ENCODE data around the gene GJA8.
"Not testable (repeated sequence)": the region's sequence is repeated elsewhere in the genome, so short reads cannot be mapped to it uniquely, and the experiment has no call there.

Gene GJA8

DNA sequence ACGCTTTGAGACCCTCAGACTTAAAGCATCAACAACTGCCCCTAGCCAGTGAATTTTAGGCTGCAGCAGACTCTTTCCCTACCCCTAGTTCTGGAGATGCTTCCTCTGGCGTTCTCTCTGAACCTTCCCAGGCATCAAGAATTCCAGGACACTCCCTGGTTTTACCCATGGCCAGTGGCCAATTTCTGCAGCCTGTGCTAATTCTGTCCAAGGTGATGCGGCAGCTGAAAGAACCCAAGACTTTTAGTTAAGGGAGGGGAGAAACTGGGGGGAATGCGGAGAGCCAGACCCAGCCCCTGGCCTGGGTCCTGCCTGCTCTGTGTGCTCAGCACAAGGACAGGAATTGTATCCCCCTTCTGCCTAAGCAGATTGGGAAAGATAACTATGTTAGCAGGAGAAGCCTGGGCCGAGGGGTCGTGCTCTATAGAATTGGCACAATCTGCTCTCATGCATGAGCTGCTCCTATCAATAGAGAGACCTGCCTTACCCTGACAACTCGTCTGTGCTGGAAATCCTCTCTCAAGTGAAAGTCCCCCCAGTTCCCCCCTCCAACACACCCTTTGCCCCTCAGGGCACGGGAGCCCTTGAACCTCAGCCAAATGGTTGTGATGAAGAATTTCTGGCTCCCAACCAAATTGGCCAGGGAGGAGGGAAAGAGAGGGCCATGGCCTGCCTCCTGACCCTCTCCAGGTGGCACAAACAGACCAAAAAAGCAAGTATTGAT lies 5.4 kb upstream of the GJA8 start:
- Histone ChIP-seq H3K4me3 (ENCODE audit: low read length) (no peak overlapping the region), H3K9ac (ENCODE audit: low read length) (no peak overlapping the region), H3K27me3 (ENCODE audit: control insufficient read depth, insufficient read depth, low read length) (no peaks in the 10 kb centered on the region), H3K4me1 (ENCODE audit: control insufficient read depth, insufficient read depth, low read length) (no peaks in the 10 kb centered on the region), H3K9me3 (ENCODE audit: control insufficient read depth, low read length) (no peaks in the 10 kb centered on the region), H3K36me3 (ENCODE audit: control insufficient read depth, insufficient read depth, low read length) (no peaks in the 10 kb centered on the region)

DNA sequence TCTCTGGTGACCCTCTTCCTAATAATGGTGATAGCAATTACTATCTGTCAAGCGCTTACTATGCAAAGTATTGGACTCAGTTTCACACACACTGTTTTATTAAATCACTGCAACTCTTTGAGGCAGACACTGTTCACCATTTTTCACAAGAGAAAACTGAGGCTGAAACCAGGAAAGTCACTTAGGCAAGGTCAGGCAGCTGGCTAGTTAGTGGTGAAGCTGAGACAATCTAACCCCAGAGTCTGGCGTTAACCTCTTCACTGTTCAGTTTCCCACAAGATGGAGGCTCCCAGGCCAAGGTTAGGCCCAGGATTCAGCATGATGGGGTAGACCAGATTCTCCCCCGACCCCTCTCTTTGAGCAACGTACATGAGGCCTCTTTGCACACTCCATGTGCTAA lies 4.8 kb upstream of the GJA8 start:
- H3K9me3 ChIP-seq (ENCODE audit: control insufficient read depth, low read length), result no peaks in the 10 kb centered on the region
- H3K4me3 ChIP-seq (ENCODE audit: low read length), result no peak overlapping the region
- no peaks in the 10 kb centered on the region for H3K27me3 ChIP-seq (ENCODE audit: control insufficient read depth, insufficient read depth, low read length)
- no peaks in the 10 kb centered on the region for H3K36me3 ChIP-seq (ENCODE audit: control insufficient read depth, insufficient read depth, low read length)
- no peaks in the 10 kb centered on the region for H3K4me1 ChIP-seq (ENCODE audit: control insufficient read depth, insufficient read depth, low read length)
- H3K9ac ChIP-seq (ENCODE audit: low read length), result no peak overlapping the region

DNA sequence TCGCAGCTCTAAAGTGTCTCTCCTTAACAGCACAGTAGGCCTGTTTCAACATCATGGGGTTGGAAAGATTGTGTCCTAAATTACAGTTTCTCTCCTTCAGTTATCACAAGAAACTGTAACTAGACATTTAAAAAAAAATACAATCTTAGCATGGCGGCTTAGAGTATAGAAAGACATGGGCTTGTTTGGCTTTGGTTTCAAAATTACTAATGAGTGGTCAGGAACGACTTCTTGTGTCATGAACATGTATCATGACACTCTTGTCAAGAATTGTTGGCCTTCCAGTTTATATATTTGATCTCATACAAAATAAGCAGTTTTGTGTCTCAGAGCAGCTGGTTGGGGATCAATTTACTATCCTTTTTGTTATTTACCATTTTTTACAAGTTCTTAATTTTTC lies 2.1 kb downstream of the GJA8 start:
- Histone ChIP-seq H3K4me3 (ENCODE audit: low read length) (no peak overlapping the region), H3K36me3 (ENCODE audit: control insufficient read depth, insufficient read depth, low read length) (no peaks in the 10 kb centered on the region), H3K9me3 (ENCODE audit: control insufficient read depth, low read length) (no peaks in the 10 kb centered on the region), H3K4me1 (ENCODE audit: control insufficient read depth, insufficient read depth, low read length) (no peaks in the 10 kb centered on the region), H3K27me3 (ENCODE audit: control insufficient read depth, insufficient read depth, low read length) (peaks cover 3% of the 10 kb centered on the region), H3K9ac (ENCODE audit: low read length) (no peak overlapping the region)

DNA sequence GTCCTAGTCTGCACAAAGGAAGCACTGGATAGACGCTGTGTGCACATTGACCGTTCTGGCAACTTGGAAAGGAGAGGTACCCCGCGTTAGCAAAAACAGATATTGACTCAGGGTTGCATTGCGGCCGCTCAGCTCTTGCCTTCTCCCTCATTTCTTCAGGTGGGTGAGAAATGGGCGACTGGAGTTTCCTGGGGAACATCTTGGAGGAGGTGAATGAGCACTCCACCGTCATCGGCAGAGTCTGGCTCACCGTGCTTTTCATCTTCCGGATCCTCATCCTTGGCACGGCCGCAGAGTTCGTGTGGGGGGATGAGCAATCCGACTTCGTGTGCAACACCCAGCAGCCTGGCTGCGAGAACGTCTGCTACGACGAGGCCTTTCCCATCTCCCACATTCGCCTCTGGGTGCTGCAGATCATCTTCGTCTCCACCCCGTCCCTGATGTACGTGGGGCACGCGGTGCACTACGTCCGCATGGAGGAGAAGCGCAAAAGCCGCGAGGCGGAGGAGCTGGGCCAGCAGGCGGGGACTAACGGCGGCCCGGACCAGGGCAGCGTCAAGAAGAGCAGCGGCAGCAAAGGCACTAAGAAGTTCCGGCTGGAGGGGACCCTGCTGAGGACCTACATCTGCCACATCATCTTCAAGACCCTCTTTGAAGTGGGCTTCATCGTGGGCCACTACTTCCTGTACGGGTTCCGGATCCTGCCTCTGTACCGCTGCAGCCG lies 5.4 kb downstream of the GJA8 start:
- H3K4me3 ChIP-seq (ENCODE audit: low read length), result no peak overlapping the region
- no peaks in the 10 kb centered on the region for H3K9me3 ChIP-seq (ENCODE audit: control insufficient read depth, low read length)
- peaks cover 3% of the 10 kb centered on the region for H3K27me3 ChIP-seq (ENCODE audit: control insufficient read depth, insufficient read depth, low read length)
- H3K9ac ChIP-seq (ENCODE audit: low read length), result no peak overlapping the region
- no peaks in the 10 kb centered on the region for H3K4me1 ChIP-seq (ENCODE audit: control insufficient read depth, insufficient read depth, low read length)
- H3K36me3 ChIP-seq (ENCODE audit: control insufficient read depth, insufficient read depth, low read length), result no peaks in the 10 kb centered on the region

DNA sequence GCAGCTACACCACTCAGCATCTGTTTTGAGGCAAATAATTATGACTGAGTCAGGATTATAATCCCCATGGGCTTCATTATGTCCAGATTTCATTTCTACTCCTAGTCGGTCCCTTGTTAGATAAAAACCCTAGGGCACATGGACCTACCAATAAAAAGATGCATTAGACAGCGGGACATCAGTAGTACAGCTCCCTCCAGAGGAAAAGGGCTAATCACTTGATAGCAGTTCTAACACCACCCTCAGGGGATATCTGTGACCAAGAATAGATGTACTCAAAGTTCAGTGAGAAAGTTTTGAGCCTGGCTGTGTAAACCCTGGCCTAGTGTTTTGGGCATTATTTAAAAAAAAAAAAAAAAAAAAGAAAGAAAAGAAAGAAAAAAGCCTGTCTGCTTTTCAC lies 10.0 kb downstream of the GJA8 start:
- no peaks in the 10 kb centered on the region for H3K27me3 ChIP-seq (ENCODE audit: control insufficient read depth, insufficient read depth, low read length)
- no peaks in the 10 kb centered on the region for H3K4me1 ChIP-seq (ENCODE audit: control insufficient read depth, insufficient read depth, low read length)
- no peak overlapping the region for H3K4me3 ChIP-seq (ENCODE audit: low read length)
- no peaks in the 10 kb centered on the region for H3K36me3 ChIP-seq (ENCODE audit: control insufficient read depth, insufficient read depth, low read length)
- no peak overlapping the region for H3K9ac ChIP-seq (ENCODE audit: low read length)
- H3K9me3 ChIP-seq (ENCODE audit: control insufficient read depth, low read length), result no peaks in the 10 kb centered on the region

DNA sequence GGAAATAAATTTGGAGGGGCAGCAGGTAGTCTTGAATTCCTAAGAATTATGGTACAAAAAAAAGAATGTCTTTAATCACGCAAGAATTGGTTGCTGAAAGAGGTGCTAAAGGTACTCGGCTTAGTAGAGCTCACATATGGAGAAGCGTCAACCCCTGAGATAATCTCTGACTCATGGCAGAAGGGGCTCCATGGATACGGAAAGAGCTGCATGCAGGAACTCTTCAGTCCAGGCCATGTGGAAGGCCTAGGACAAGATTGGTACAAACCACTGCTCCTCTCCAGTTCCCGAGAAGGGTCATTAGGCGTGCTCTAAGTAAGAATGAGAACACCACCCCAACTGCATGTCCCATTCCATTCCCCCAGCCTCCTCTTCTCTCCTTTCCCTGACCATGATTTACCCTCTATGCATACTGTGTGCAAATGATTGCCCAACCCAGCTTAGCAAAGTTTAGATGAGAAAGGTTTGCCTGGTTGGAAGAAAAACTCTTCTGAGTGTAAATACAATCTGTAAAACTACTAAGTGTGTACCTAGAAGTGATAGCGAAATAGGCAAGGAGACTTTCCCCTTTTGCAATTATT lies 10.9 kb downstream of the GJA8 start:
- Histone ChIP-seq H3K36me3 (ENCODE audit: control insufficient read depth, insufficient read depth, low read length) (no peaks in the 10 kb centered on the region), H3K4me3 (ENCODE audit: low read length) (no peak overlapping the region), H3K4me1 (ENCODE audit: control insufficient read depth, insufficient read depth, low read length) (no peaks in the 10 kb centered on the region), H3K9me3 (ENCODE audit: control insufficient read depth, low read length) (no peaks in the 10 kb centered on the region), H3K9ac (ENCODE audit: low read length) (no peak overlapping the region), H3K27me3 (ENCODE audit: control insufficient read depth, insufficient read depth, low read length) (no peaks in the 10 kb centered on the region)

DNA sequence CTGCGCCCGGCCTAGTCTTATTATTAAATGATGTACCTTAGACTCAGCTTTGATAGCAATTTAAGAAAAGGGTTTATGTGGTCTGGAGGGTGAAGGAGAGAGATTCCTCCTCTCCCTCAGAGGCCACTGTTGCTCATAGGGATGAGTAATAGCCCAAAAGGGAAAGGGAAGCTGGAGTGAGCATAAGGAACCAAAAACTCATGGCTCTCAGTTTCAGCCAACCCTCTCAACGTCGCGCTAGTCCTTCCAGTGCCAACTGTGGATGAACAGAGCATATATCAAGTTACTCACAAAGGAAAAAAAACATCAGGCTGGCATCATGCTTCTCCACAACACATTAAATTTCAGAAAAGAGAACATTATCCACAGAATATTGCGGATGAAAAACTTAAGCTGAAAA lies 17.3 kb downstream of the GJA8 start:
- H3K4me1 ChIP-seq (ENCODE audit: control insufficient read depth, insufficient read depth, low read length), result no peaks in the 10 kb centered on the region
- no peaks in the 10 kb centered on the region for H3K36me3 ChIP-seq (ENCODE audit: control insufficient read depth, insufficient read depth, low read length)
- H3K9ac ChIP-seq (ENCODE audit: low read length), result no peak overlapping the region
- H3K9me3 ChIP-seq (ENCODE audit: control insufficient read depth, low read length), result no peaks in the 10 kb centered on the region
- no peak overlapping the region for H3K4me3 ChIP-seq (ENCODE audit: low read length)
- no peaks in the 10 kb centered on the region for H3K27me3 ChIP-seq (ENCODE audit: control insufficient read depth, insufficient read depth, low read length)

DNA sequence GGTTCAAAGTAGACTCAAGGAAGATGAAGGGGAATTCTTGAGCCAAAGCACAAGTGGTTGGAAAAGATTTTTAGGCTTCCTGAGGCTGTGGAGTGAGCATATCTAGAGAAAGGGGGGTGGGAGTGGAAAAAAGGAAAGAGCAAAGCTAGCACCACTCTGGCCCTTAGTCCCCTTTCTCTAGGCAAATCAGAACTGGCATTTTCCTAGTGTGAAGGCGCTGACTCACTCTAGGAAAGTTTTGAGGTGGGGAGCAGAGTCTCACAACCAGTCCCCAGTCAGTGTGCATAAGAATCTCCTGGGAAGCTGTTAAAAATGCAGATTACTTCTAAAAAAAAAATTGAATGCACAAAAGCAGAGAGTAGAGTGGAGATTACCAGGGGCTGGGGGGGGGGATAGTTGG lies 22.2 kb downstream of the GJA8 start:
- Histone ChIP-seq H3K27me3 (ENCODE audit: control insufficient read depth, insufficient read depth, low read length) (no peaks in the 10 kb centered on the region), H3K4me3 (ENCODE audit: low read length) (no peak overlapping the region), H3K9me3 (ENCODE audit: control insufficient read depth, low read length) (no peaks in the 10 kb centered on the region), H3K36me3 (ENCODE audit: control insufficient read depth, insufficient read depth, low read length) (no peaks in the 10 kb centered on the region), H3K4me1 (ENCODE audit: control insufficient read depth, insufficient read depth, low read length) (no peaks in the 10 kb centered on the region), H3K9ac (ENCODE audit: low read length) (no peak overlapping the region)

DNA sequence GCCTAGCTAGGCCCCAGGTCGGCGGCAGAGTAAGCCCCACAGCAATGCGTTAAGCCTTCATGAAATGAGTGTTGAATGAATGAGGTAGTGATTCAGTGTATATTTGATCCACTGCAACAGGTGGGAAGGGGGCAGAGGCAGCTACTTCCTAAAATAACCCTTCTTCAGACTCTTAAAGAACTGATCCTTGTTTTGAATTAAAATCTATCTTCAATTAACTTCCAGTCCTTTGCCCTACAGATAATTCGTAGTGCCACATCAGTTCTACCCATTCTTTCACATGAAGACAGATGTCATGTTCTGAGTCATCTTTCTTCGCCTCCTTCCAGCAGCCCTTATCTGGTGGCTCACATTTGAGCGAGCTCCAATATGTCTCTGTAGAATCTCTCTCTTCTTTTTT lies 24.6 kb downstream of the GJA8 start:
- H3K4me3 ChIP-seq (ENCODE audit: low read length); H3K27me3 ChIP-seq (ENCODE audit: control insufficient read depth, insufficient read depth, low read length); H3K4me1 ChIP-seq (ENCODE audit: control insufficient read depth, insufficient read depth, low read length); H3K9ac ChIP-seq (ENCODE audit: low read length); H3K36me3 ChIP-seq (ENCODE audit: control insufficient read depth, insufficient read depth, low read length); H3K9me3 ChIP-seq (ENCODE audit: control insufficient read depth, low read length): not testable (repeated sequence)

DNA sequence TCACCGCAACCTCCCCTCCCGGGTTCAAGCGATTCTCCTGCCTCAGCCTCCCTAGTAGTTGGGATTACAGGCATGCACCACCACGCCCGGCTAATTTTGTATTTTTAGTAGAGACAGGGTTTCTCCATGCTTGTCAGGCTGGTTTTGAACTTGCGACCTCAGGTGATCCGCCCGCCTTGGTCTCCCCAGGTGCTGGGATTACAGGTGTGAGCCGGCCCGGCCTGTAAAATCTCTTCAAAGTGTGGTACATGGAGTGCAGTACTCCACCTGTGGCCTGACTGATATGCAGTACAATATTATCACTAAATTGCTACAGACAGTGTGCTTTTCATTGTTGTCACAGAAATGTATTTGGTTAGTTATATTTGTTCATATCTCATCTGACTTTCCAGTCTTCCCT lies 25.1 kb downstream of the GJA8 start:
- H3K4me3 ChIP-seq (ENCODE audit: low read length); H3K27me3 ChIP-seq (ENCODE audit: control insufficient read depth, insufficient read depth, low read length); H3K9me3 ChIP-seq (ENCODE audit: control insufficient read depth, low read length); H3K4me1 ChIP-seq (ENCODE audit: control insufficient read depth, insufficient read depth, low read length); H3K9ac ChIP-seq (ENCODE audit: low read length); H3K36me3 ChIP-seq (ENCODE audit: control insufficient read depth, insufficient read depth, low read length): not testable (repeated sequence)

DNA sequence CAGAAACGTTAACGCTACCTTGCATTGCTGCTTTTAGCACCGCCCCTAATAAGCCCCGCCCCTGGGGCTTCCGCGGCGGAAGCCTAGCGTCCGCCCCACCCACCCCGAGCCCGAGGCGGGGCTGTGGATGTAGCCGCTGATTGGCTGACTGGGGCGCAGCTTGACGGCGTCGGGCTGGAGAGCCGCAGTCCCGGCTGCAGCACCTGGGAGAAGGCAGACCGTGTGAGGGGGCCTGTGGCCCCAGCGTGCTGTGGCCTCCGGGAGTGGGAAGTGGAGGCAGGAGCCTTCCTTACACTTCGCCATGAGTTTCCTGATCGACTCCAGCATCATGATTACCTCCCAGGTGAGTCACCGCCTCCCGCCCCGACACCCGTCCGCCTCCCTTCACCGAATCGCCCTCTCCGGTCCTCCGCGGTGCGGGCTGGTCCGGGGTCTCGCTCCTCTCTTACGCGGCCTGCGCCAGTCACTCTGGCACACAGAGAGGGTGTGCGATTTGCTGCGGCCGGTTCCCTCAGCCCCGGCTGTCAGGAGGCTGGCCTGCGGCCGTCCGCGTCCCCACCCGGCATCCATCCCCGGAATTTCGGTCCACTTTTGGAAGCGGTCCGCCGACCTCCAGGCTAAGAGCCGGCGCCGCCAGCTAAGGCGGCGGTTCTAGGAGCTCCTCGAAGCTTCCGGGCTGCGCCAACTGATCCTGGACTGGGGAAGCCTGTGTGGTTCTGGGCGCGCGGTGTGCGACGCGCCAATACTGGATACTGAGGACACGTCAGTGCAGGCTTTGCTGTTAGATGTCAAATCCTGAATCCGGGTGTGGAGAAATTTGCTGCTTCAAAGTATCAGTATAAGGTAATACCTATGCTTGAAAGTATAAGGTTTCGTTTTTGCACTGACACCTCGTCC lies 25.9 kb downstream of the GJA8 start, which contains the start of gene GPR89B:
Gene GPR89B (plus strand): TSS at position 185 of the 897 bp plus-strand sequence. CDS start 117 bp downstream, at position 302.
- peak within 1 kb of the TSS; percentile 56 for H3K4me3 ChIP-seq (ENCODE audit: low read length)
- H3K36me3 ChIP-seq (ENCODE audit: control insufficient read depth, insufficient read depth, low read length); H3K27me3 ChIP-seq (ENCODE audit: control insufficient read depth, insufficient read depth, low read length); H3K4me1 ChIP-seq (ENCODE audit: control insufficient read depth, insufficient read depth, low read length); H3K9me3 ChIP-seq (ENCODE audit: control insufficient read depth, low read length): not testable (repeated sequence)
- H3K9ac ChIP-seq (ENCODE audit: low read length), result peak within 1 kb of the TSS; percentile 71

DNA sequence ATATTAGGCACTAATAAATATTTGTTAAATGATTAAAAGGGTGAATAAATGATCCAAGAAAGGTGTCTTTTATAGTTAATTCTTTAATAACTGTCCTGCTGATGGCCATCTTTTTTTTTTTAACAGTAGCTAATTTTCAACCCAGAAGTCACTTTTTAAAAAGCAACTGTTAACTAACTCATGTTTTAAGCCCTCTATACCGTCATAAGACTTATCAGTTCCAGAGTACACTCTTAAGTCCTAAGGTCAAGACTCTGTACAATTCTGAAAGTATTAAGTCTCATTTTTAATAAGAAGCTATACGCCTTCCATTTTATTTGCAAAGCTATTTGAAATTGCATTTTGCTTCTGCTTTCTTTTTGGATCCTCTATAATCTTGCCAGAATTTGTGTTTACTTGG lies 28.5 kb downstream of the GJA8 start:
- H3K9me3 ChIP-seq (ENCODE audit: control insufficient read depth, low read length); H3K4me1 ChIP-seq (ENCODE audit: control insufficient read depth, insufficient read depth, low read length); H3K4me3 ChIP-seq (ENCODE audit: low read length); H3K36me3 ChIP-seq (ENCODE audit: control insufficient read depth, insufficient read depth, low read length); H3K9ac ChIP-seq (ENCODE audit: low read length); H3K27me3 ChIP-seq (ENCODE audit: control insufficient read depth, insufficient read depth, low read length): not testable (repeated sequence)

All from mucosa of stomach (tissue), 1 donor.